ENCODE measurements around the gene TCERG1L.

DNA sequence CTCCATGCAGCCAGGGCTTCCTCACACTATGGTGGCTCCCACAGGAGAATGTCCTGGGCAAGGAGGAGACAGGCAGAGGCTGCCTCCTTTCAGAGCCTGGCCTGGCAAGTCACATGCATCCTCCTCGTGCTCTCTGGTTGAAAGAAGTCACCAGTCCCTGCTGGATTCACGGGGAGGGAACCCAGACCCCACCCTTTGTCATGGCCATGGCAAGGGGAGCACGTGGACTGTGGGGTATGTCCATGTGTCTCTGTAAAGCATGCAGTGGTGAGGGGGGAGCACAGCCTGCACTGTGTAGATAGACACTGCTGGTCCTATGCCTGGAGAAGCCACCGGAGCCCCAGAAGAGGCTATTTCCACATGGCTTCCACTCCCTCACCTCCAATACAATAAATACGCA, 225.0 kb downstream of the TCERG1L start:
- TF ChIP-seq GATA3 (IDR thresholded peaks at IDR 0.05; ENCODE audit: low read depth, low read length) (no peak), GATA2 (IDR thresholded peaks at IDR 0.05; ENCODE audit: low read depth, low read length) (no peak)
